H1 (cell line): ENCODE measurements around the gene EIF3B. TPM values are rescaled to one million over a fixed set of nuclear protein-coding genes. Genes with fewer than 3 reads are reported as not detected.
A peak's percentile ranks its signal among the peaks of the same experiment; 100 is the strongest.

Experiments used
- CTCF ChIA-PET: fragments of 300-600 bp; sonication (Branson Sonifier 250); formaldehyde crosslinking; loops from one replicate; lab custom pipeline; 2021; ENCODE audit not compliant: partially characterized antibody; lab: Charles Lee
- POLR2A ChIA-PET: fragments of 300-600 bp; sonication (Branson Sonifier 250); formaldehyde crosslinking; loops from one replicate; lab custom pipeline; 2021; ENCODE audit warnings: inconsistent platforms; ENCODE audit not compliant: partially characterized antibody; lab: Charles Lee
- DNase-seq, 2 experiments: peaks; one replicate each; pipeline versions ENCODE4 v3.0.0 to v3.0.0-alpha.2; 2010 to 2022; ENCODE audit warnings: low spot score in 2 of 2, low read depth in 1 of 2, mixed read lengths in 1 of 2
- FAIRE-seq: peaks from 2 replicates; lab custom pipeline; 2011; peaks lifted over from hg19 to GRCh38; lab: Jason Lieb, UNC
- H2AFZ ChIP-seq: 2 replicates; pipeline ENCODE4 v1.8.1; 2012; ENCODE audit warnings: low read length, inconsistent platforms
- H2AK5ac ChIP-seq: 2 replicates; pipeline ENCODE4 v1.6.1; 2013; ENCODE audit warnings: low read depth, low read length
- H2BK120ac ChIP-seq: replicated peaks from 2 replicates; pipeline ENCODE3; 2013; ENCODE audit warnings: low read depth, low read length, inconsistent platforms
- H2BK12ac ChIP-seq: 2 replicates; pipeline ENCODE4 v1.6.1; 2013; ENCODE audit warnings: low read depth, low read length
- H2BK15ac ChIP-seq: 2 replicates; pipeline ENCODE4 v1.6.1; 2013; ENCODE audit warnings: low read length
- H2BK20ac ChIP-seq: 2 replicates; pipeline ENCODE4 v1.6.1; 2013; ENCODE audit warnings: low read length
- H2BK5ac ChIP-seq: 2 replicates; pipeline ENCODE4 v1.6.1; 2013; ENCODE audit warnings: low read depth, low read length
- H3K14ac ChIP-seq: 2 replicates; pipeline ENCODE4 v1.6.1; 2013; ENCODE audit warnings: inconsistent platforms; ENCODE audit not compliant: insufficient read length
- H3K18ac ChIP-seq: 2 replicates; pipeline ENCODE4 v1.6.1; 2013; ENCODE audit warnings: low read length; ENCODE audit errors: extremely low read depth
- H3K23ac ChIP-seq: 2 replicates; pipeline ENCODE4 v1.6.1; 2013; ENCODE audit warnings: inconsistent platforms; ENCODE audit not compliant: insufficient read length
- H3K23me2 ChIP-seq: 2 replicates; pipeline ENCODE4 v1.6.1; 2013; ENCODE audit warnings: low read depth, low read length
- H3K27ac ChIP-seq: 2 replicates; pipeline ENCODE4 v1.6.1; 2011; ENCODE audit warnings: low read depth, low read length, inconsistent platforms
- H3K27me3 ChIP-seq, 4 experiments: replicated peaks in 1 of 4; 1 replicate in 1 of 4; 2 replicates in 3 of 4; pipeline versions ENCODE4 v1.6.1 to v1.8.1; 2011 to 2013; ENCODE audit warnings: low read length in 3 of 4, mild to moderate bottlenecking in 3 of 4, inconsistent platforms in 2 of 4, mixed read lengths in 2 of 4, moderate library complexity in 1 of 4; ENCODE audit not compliant: control insufficient read depth in 3 of 4, insufficient read depth in 3 of 4; ENCODE audit errors: extremely low read depth in 1 of 4
- H3K36me3 ChIP-seq, 4 experiments: 2 replicates each; pipeline versions ENCODE4 v1.6.1 to v1.8.1; 2011 to 2013; ENCODE audit warnings: mild to moderate bottlenecking in 4 of 4, low read length in 3 of 4, moderate library complexity in 2 of 4, control low read depth in 1 of 4, inconsistent platforms in 1 of 4; ENCODE audit not compliant: insufficient read depth in 4 of 4, control insufficient read depth in 2 of 4
- H3K4ac ChIP-seq: replicated peaks from 2 replicates; pipeline ENCODE3; 2013; ENCODE audit warnings: low read length, low read depth, mixed read lengths, inconsistent platforms; ENCODE audit not compliant: insufficient read length
- H3K4me1 ChIP-seq, 4 experiments: replicated peaks in 1 of 4; 1 replicate in 1 of 4; 2 replicates in 3 of 4; pipeline versions ENCODE4 v1.6.1 to v1.8.1; 2011 to 2013; ENCODE audit warnings: low read length in 3 of 4, inconsistent platforms in 2 of 4, mixed read lengths in 1 of 4; ENCODE audit not compliant: insufficient read depth in 4 of 4, control insufficient read depth in 3 of 4
- H3K4me2 ChIP-seq, 2 experiments: 2 replicates each; pipeline versions ENCODE4 v1.6.1 to v1.8.1; 2011 to 2013; ENCODE audit warnings: low read depth in 2 of 2, low read length in 2 of 2, control low read depth in 1 of 2, inconsistent platforms in 1 of 2, mild to moderate bottlenecking in 1 of 2; ENCODE audit not compliant: insufficient read depth in 1 of 2
- H3K4me3 ChIP-seq, 4 experiments: fragments of 200-600, 300-600 bp in 1 of 4; sonication (generic), shearing (Covaris generic), sonication (Bioruptor Twin) in 1 of 4; 2 replicates each; pipeline versions ENCODE4 v1.5.1 to v1.8.1; 2011 to 2016; ENCODE audit warnings: low read length in 4 of 4, low read depth in 3 of 4, control low read depth in 2 of 4, inconsistent platforms in 2 of 4, mild to moderate bottlenecking in 2 of 4, mixed read lengths in 1 of 4, moderate library complexity in 1 of 4; ENCODE audit not compliant: insufficient read depth in 2 of 4; ENCODE audit errors: extremely low read depth in 1 of 4
- H3K56ac ChIP-seq: replicated peaks from 2 replicates; pipeline ENCODE3; 2013; ENCODE audit warnings: low read depth, mild to moderate bottlenecking, mixed read lengths, low read length, inconsistent platforms; ENCODE audit not compliant: insufficient read length
- H3K79me1 ChIP-seq: 2 replicates; pipeline ENCODE4 v1.6.1; 2013; ENCODE audit warnings: low read depth, low read length, control low read depth
- H3K79me2 ChIP-seq, 2 experiments: 2 replicates each; pipeline versions ENCODE4 v1.6.1 to v1.8.1; 2012 to 2013; ENCODE audit warnings: low read length in 2 of 2, mild to moderate bottlenecking in 2 of 2, inconsistent platforms in 1 of 2; ENCODE audit not compliant: insufficient read depth in 2 of 2, control insufficient read depth in 1 of 2
- H3K9ac ChIP-seq, 4 experiments: replicated peaks in 1 of 4; 1 replicate in 1 of 4; 2 replicates in 3 of 4; pipeline versions ENCODE4 v1.6.1 to v1.8.1; 2011 to 2013; ENCODE audit warnings: low read depth in 3 of 4, low read length in 3 of 4, control low read depth in 2 of 4, mild to moderate bottlenecking in 2 of 4, moderate library complexity in 2 of 4, inconsistent platforms in 1 of 4; ENCODE audit errors: extremely low read depth in 1 of 4
- H3K9me3 ChIP-seq, 2 experiments: 2 replicates each; pipeline versions ENCODE4 v1.6.1 to v1.8.1; 2012 to 2013; ENCODE audit warnings: mild to moderate bottlenecking in 2 of 2, moderate library complexity in 2 of 2, control low read depth in 1 of 2, inconsistent platforms in 1 of 2, low read depth in 1 of 2, low read length in 1 of 2, mixed read lengths in 1 of 2; ENCODE audit not compliant: insufficient read depth in 2 of 2
- H4K20me1 ChIP-seq, 2 experiments: replicated peaks in 1 of 2; 2 replicates each; pipeline versions ENCODE3 to v1.8.1; 2011 to 2013; ENCODE audit warnings: inconsistent platforms in 2 of 2, low read length in 2 of 2, mild to moderate bottlenecking in 1 of 2; ENCODE audit not compliant: insufficient read depth in 2 of 2, control insufficient read depth in 1 of 2
- H4K5ac ChIP-seq: 2 replicates; pipeline ENCODE4 v1.6.1; 2013; ENCODE audit warnings: low read length, low read depth, mixed read lengths, inconsistent platforms; ENCODE audit not compliant: insufficient read length
- H4K8ac ChIP-seq: 2 replicates; pipeline ENCODE4 v1.8.0; 2013; ENCODE audit warnings: mild to moderate bottlenecking, moderate library complexity, low read length, inconsistent platforms; ENCODE audit not compliant: insufficient read depth; ENCODE audit errors: extremely low read depth
- H4K91ac ChIP-seq: replicated peaks from 2 replicates; pipeline ENCODE3; 2013; ENCODE audit warnings: low read length, mixed read lengths, inconsistent platforms; ENCODE audit not compliant: insufficient read length
- POLR2A ChIP-seq, 2 experiments: IDR thresholded peaks; 1 replicate in 1 of 2; 2 replicates in 1 of 2; pipeline ENCODE4 v1.6.1; 2011; ENCODE audit warnings: low read depth in 2 of 2, low read length in 2 of 2, mild to moderate bottlenecking in 2 of 2; ENCODE audit errors: control extremely low read depth in 1 of 2
- POLR2AphosphoS5 ChIP-seq: IDR thresholded peaks from 2 replicates; pipeline ENCODE4 v1.6.1; 2011; ENCODE audit warnings: low read depth, low read length
- RFX5 ChIP-seq: IDR thresholded peaks from 2 replicates; pipeline ENCODE4 v1.6.1; 2011; ENCODE audit warnings: low read depth, low read length, improper control_type of control experiment, borderline replicate concordance
- SAP30 ChIP-seq: fragments of 300-600 bp; sonication (generic); IDR thresholded peaks from 2 replicates; pipeline ENCODE4 v1.7.1; 2012; ENCODE audit warnings: low read length, moderate library complexity, mild to moderate bottlenecking, inconsistent platforms; ENCODE audit not compliant: insufficient read depth, insufficient replicate concordance
- WGBS, 2 experiments: shearing (Covaris generic) in 1 of 2; methylation state at CpG; one replicate each; pipeline versions ENCODE4 v1.1.6 to v1.1.7; 2013 to 2015; ENCODE audit warnings: low lambda C conversion rate in 2 of 2, mixed read lengths in 2 of 2, inconsistent platforms in 1 of 2, low coverage in 1 of 2, missing lambda C conversion rate in 1 of 2; ENCODE audit not compliant: insufficient replicate concordance in 2 of 2, insufficient coverage in 1 of 2, insufficient read length in 1 of 2; ENCODE audit errors: extremely low coverage in 1 of 2, missing lambda C conversion rate in 1 of 2; 5-methylcytosine and 5-hydroxymethylcytosine counted together
- polyA plus RNA-seq, 7 experiments: library from polyadenylated mRNA; depleted of rRNA in 3 of 7; stranded (reverse) in 5 of 7; unstranded in 2 of 7; fragments of >200 nt in 5 of 7; fragments of 200-250 nt in 2 of 7; gene quantifications; 1 replicate in 5 of 7; 2 replicates in 1 of 7; 4 replicates in 1 of 7; pipeline versions ENCODE4 v1.2.1 to v1.2.3, GENCODE V29; 2011 to 2013; ENCODE audit warnings: missing spikeins in 2 of 7, mixed read lengths in 2 of 7
- total RNA-seq: library from RNA; stranded (reverse); fragmentation: NEBNext Ultra II Directional; extraction: Animal tissue kit (Norgen Biotek cat#: 25700); gene quantifications from 2 replicates; pipeline ENCODE4 v1.2.1, GENCODE V29; 2021

EIF3B gene
- total and polyA plus RNA-seq, 2 of the 8 experiments (the other 6 are each of a cell fraction or from before 2014, with no cell fraction given) = 167 to 316 TPM

GRCh38 chr7:2376351-2377154 lies 21.9 kb downstream of the EIF3B start:
- Histone ChIP-seq H3K14ac (no peak overlapping the region), H2BK15ac (no peak overlapping the region), H3K4me2 (no peak overlapping the region)
- no peak for DNase-seq
- TF ChIP-seq SAP30 (no peak), POLR2AphosphoS5 (peak; percentile 47; the same call in 1 of the 2 replicates), POLR2A (IDR thresholded peaks at IDR 0.05; ENCODE audit: control extremely low read depth in 1 of 2, low read depth in 2 of 2, low read length in 2 of 2) (peak in 1 of 2 experiments; percentile 39; a peak in 1 of 3 replicates), RFX5 (no peak)
- TF ChIP-seq, all 59 proteins: peak for 2
- Histone ChIP-seq H4K20me1 (peaks cover 28 to 51% of the 10 kb centered on the region in 2 experiments), H3K79me1 (peaks cover 14% of the 10 kb centered on the region), H3K36me3 (peaks cover 69 to 88% (median 81%) of the 10 kb centered on the region in 4 experiments), H3K4me3 (no peak overlapping the region), H3K27ac (no peak overlapping the region), H2BK12ac (no peak overlapping the region), H2BK20ac (no peak overlapping the region), H3K18ac (no peak overlapping the region), H3K27me3 (no peaks in the 10 kb centered on the region), H3K4me1 (no peaks in the 10 kb centered on the region), H4K91ac (no peak overlapping the region), H3K4ac (no peak overlapping the region), H3K56ac (no peak overlapping the region), H3K9ac (no peak overlapping the region), H3K9me3 (no peaks in the 10 kb centered on the region), H4K5ac (no peak overlapping the region), H3K79me2 (peaks cover 0 to 56% of the 10 kb centered on the region in 2 experiments; a peak in 2 of 4 replicates), H2BK120ac (no peak overlapping the region), H4K8ac (peak overlapping the region; percentile 35; the same call in 1 of the 2 replicates), H2AFZ (no peak overlapping the region), H2BK5ac (peak overlapping the region; percentile 41; the same call in 1 of the 2 replicates), H3K23ac (no peak overlapping the region), H2AK5ac (no peak overlapping the region), H3K23me2 (no peaks in the 10 kb centered on the region)
- WGBS, 2 experiments = 95% methylated on average over 27 of the region's 27 CpGs; no CpG with 5 or more reads in 1 of the 2 experiments
- ChIA-PET POLR2A (interaction anchor here (0.6 to 2.1 kb wide), 10 partner anchors 8 to 150 kb away, joined by 3 to 11 read pairs (median 4); partner anchors contain the start of gene CHST12), CTCF (interaction anchor here (0.6 to 4.9 kb wide), 7 partner anchors 9 to 596 kb away, joined by 3 to 34 read pairs (median 4); no protein-coding TSS in a partner anchor)
- no peak for FAIRE-seq
